ENCODE data around the gene MVD. TPM values are rescaled to one million over a fixed set of nuclear protein-coding genes. Genes with fewer than 3 reads are reported as not detected.

Gene MVD
- total and polyA plus RNA-seq, 7 donors, result 16.8 to 206 (median 25.7) TPM

GRCh38 chr16:88684569-88685155 is 21.8 kb upstream of the MVD start:
- H3K36me3 ChIP-seq, result no peaks in the 10 kb centered on the region
- H3K9me3 ChIP-seq, result no peaks in the 10 kb centered on the region
- TF ChIP-seq POLR2A (IDR thresholded peaks at IDR 0.05), result no peak
- TF ChIP-seq CTCF (IDR thresholded peaks at IDR 0.05), result no peak
- no peak for TF ChIP-seq EP300 (IDR thresholded peaks at IDR 0.05)
- no peak for TF ChIP-seq POLR2AphosphoS5 (IDR thresholded peaks at IDR 0.05)
- intact Hi-C loops (cut with DNase I), result no loop called here
- no peak overlapping the region for H3K27ac ChIP-seq
- H3K4me1 ChIP-seq, result peaks cover 0 to 21% (median 17%) of the 10 kb centered on the region in 4 donors
- peaks cover 35 to 94% (median 76%) of the 10 kb centered on the region in 3 donors for H3K27me3 ChIP-seq
- WGBS, 2 donors, result 77 to 81% methylated on average over 15 of the region's 15 CpGs
- no peak overlapping the region for H3K4me3 ChIP-seq
- no peak for DNase-seq

GRCh38 chr16:88681709-88682451 is 19.0 kb upstream of the MVD start:
- intact Hi-C loops (cut with DNase I), result no loop called here
- H3K4me3 ChIP-seq, result no peak overlapping the region
- H3K27ac ChIP-seq, result peak overlapping the region in 3 of 4 donors; percentile 25 to 42 (median 34)
- WGBS, 2 donors, result 33 to 49% methylated on average over 21 of the region's 21 CpGs
- no peaks in the 10 kb centered on the region for H3K36me3 ChIP-seq
- H3K27me3 ChIP-seq, result peaks cover 35 to 93% (median 66%) of the 10 kb centered on the region in 3 donors
- H3K9me3 ChIP-seq, result no peaks in the 10 kb centered on the region
- DNase-seq, result no peak
- TF ChIP-seq CTCF (IDR thresholded peaks at IDR 0.05) (no peak), POLR2A (IDR thresholded peaks at IDR 0.05) (no peak)
- peaks cover 0 to 23% (median 15%) of the 10 kb centered on the region in 4 donors for H3K4me1 ChIP-seq

- peaks cover 35 to 86% (median 59%) of the 10 kb centered on the region in 3 donors for H3K27me3 ChIP-seq
- no peak overlapping the region for H3K27ac ChIP-seq
- no peak overlapping the region for H3K4me3 ChIP-seq
- no peaks in the 10 kb centered on the region for H3K9me3 ChIP-seq
- TF ChIP-seq POLR2AphosphoS5 (IDR thresholded peaks at IDR 0.05), result no peak
- peak in 1 of 4 experiments; percentile 18 for TF ChIP-seq CTCF (IDR thresholded peaks at IDR 0.05)
- DNase-seq, result no peak
- peaks cover 0 to 16% (median 8%) of the 10 kb centered on the region in 4 donors for H3K4me1 ChIP-seq
- intact Hi-C loops (cut with DNase I), result no loop called here
- H3K36me3 ChIP-seq, result no peaks in the 10 kb centered on the region
- 36 to 57% methylated on average over 31 of the region's 31 CpGs for WGBS, 2 donors
Measured at GRCh38 chr16:88681084-88681680, 18.3 kb upstream of the MVD start.

- WGBS, 2 donors, result 80 to 87% methylated on average over 5 of the region's 5 CpGs
- intact Hi-C loops (cut with DNase I), result no loop called here
- H3K4me3 ChIP-seq, result no peak overlapping the region
- H3K27me3 ChIP-seq, result peaks cover 29 to 80% (median 53%) of the 10 kb centered on the region in 3 donors
- no peak overlapping the region for H3K27ac ChIP-seq
- no peaks in the 10 kb centered on the region for H3K36me3 ChIP-seq
- no peak for DNase-seq
- peaks cover 0 to 11% (median 2%) of the 10 kb centered on the region in 4 donors for H3K4me1 ChIP-seq
- H3K9me3 ChIP-seq, result no peaks in the 10 kb centered on the region
- no peak for TF ChIP-seq POLR2AphosphoS5 (IDR thresholded peaks at IDR 0.05)
Measured at GRCh38 chr16:88680554-88681083, 17.7 kb upstream of the MVD start.
